Spleen (tissue), 11 donors: Measurements from ENCODE around the gene KANK4. TPM values are rescaled to one million over a fixed set of nuclear protein-coding genes. Genes with fewer than 3 reads are reported as not detected.

Experiments
- DNase-seq: peaks from one replicate; pipeline ENCODE4 v3.0.0-alpha.2; 2020
- H3K27ac ChIP-seq, 8 donors: fragments of 200-600 bp; sonication (generic) in 7 of 8; 1 replicate in 4 of 8; 2 replicates in 4 of 8; pipeline versions ENCODE4 v1.5.0 to v1.8.0; 2016 to 2021; ENCODE audit warnings: inconsistent platforms in 4 of 8, mild to moderate bottlenecking in 4 of 8, moderate library complexity in 1 of 8
- H3K27me3 ChIP-seq, 7 donors: fragments of 200-600 bp; sonication (generic) in 6 of 7; replicated peaks in 1 of 7; 1 replicate in 4 of 7; 2 replicates in 3 of 7; pipeline versions ENCODE4 v1.5.0 to v1.8.0; 2016 to 2021; ENCODE audit warnings: inconsistent platforms in 3 of 7, mild to moderate bottlenecking in 1 of 7
- H3K36me3 ChIP-seq, 6 donors: fragments of 200-600 bp; sonication (generic) in 5 of 6; 1 replicate in 4 of 6; 2 replicates in 2 of 6; pipeline versions ENCODE4 v1.5.0 to v1.8.0; 2016 to 2021; ENCODE audit warnings: inconsistent platforms in 2 of 6
- H3K4me1 ChIP-seq, 6 donors: fragments of 200-600 bp; sonication (generic) in 5 of 6; 1 replicate in 3 of 6; 2 replicates in 3 of 6; pipeline versions ENCODE4 v1.5.0 to v1.8.0; 2016 to 2021; ENCODE audit warnings: inconsistent platforms in 3 of 6
- H3K4me3 ChIP-seq, 8 donors: fragments of 200-600 bp; sonication (generic) in 7 of 8; 1 replicate in 4 of 8; 2 replicates in 4 of 8; pipeline versions ENCODE4 v1.5.0 to v1.8.0; 2016 to 2021; ENCODE audit warnings: inconsistent platforms in 4 of 8, mild to moderate bottlenecking in 4 of 8, moderate library complexity in 2 of 8
- H3K9me3 ChIP-seq, 8 donors: fragments of 200-600 bp; sonication (generic) in 7 of 8; 1 replicate in 4 of 8; 2 replicates in 4 of 8; pipeline versions ENCODE4 v1.5.0 to v1.8.0; 2016 to 2021; ENCODE audit warnings: inconsistent platforms in 4 of 8
- POLR2A ChIP-seq, 3 donors: fragments of 450-650 bp; IDR thresholded peaks; one replicate each; pipeline ENCODE4 v1.5.1; 2017; ENCODE audit warnings: antibody characterized with exemption in 3 of 3, mild to moderate bottlenecking in 1 of 3
- POLR2AphosphoS5 ChIP-seq, 3 donors: sonication (generic); formaldehyde crosslinking; IDR thresholded peaks; one replicate each; pipeline ENCODE4 v1.5.1; 2017; ENCODE audit warnings: antibody characterized with exemption in 3 of 3
- WGBS, 5 donors: extraction: QIAGEN DNeasy Blood & Tissue Kit in 3 of 5; methylation state at CpG; one replicate each; pipeline versions ENCODE4 v1.1.5 to v1.1.7; 2013 to 2018; 5-methylcytosine and 5-hydroxymethylcytosine counted together
- intact Hi-C: fragments of 100-400 bp; cut with DNase I; formaldehyde crosslinking; loops from one replicate; pipeline ENCODE4 v1.15.0; 2023; ENCODE audit warnings: low total_unique reads
- polyA plus RNA-seq, 3 donors: library from polyadenylated mRNA; stranded (reverse); fragments of 200-250 nt; gene quantifications; one replicate each; pipeline ENCODE4 v1.2.1, GENCODE V29; 2013
- total RNA-seq, 7 donors: library from RNA; depleted of rRNA in 3 of 7; stranded (reverse); fragments of >200 nt in 3 of 7; fragmentation: NEBNext Ultra II Directional in 4 of 7; extraction: Animal tissue kit (Norgen Biotek cat#: 25700) in 4 of 7; gene quantifications; one replicate each; pipeline versions ENCODE4 v1.1.0 to v1.2.1, GENCODE V29; 2016 to 2021
- TF ChIP-seq, protein P1 (sequence below), 11 experiments: fragments of 200-600 bp in 7 of 11; fragments of 450-650 bp in 4 of 11; sonication (generic) in 4 of 11; IDR thresholded peaks in 8 of 11; conservative IDR thresholded peaks in 3 of 11; 1 replicate in 7 of 11; 2 replicates in 4 of 11; pipeline versions ENCODE4 v1.4.0 to v1.8.0; 2016 to 2021; ENCODE audit warnings: antibody characterized with exemption in 11 of 11, inconsistent platforms in 4 of 11, mild to moderate bottlenecking in 1 of 11
- donor health status: healthy with polysubstance abuse.
- donor health status: DM: no; HTN: no; CAD: no; lungs with moderate emphysema.
- donor health status: DM: no; HTN: no; CAD: no.
- donor health status: Bipolar disorder and iron deficiency.
- donor health status: healthy.
- donor health status: DM: no; HTN: no; CAD: no.
- donor health status: DM: yes; HTN: yes; CAD: no.

The KANK4 gene
- total and polyA plus RNA-seq, 10 donors = 0.11 to 1.3 (median 0.47) TPM

DNA sequence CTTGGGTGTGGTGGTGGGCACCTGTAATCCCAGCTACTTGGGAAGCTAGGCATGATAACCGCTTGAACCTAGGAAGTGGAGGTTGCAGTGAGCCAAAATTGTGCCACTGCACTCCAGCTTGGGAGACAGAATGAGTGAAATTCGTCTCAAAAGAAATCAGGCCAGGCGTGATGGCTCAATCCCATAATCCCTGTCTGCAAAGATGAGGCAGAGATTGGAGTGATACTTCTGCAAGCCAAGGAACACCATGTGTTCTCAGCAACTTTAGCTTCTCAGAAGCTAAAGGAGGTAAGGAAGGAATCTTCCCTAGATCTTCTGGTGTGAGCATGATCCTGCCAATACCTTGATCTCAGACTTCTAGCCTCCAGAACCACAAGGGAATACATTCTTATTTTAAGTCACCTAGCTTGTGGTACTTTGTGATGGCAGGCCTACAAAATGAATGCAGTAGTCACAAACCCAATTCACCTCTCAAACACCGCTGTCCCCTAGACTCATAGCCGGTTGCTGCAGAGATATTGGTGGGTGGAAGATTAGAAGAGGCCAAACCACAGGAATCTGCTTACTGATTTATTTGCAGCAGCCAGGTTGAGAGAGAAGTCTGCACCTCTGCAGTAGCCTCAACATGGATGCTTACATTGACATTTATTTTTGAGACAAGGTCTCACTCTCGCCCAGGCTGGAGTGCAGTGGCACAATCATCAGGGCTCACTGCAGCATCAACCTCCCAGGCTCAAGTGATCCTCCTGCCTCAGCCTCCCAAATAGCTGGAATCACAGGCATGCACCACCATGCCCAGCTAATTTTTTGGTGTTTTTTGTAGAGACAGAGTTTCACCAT, 105.9 kb downstream of the KANK4 start:
- 65 to 88% (median 85%) methylated on average over 6 of the region's 6 CpGs for WGBS, 5 donors
- intact Hi-C loops = no loop called here
- Histone ChIP-seq H3K9me3 (peaks cover 0 to 27% (median 18%) of the 10 kb centered on the region in 8 donors), H3K36me3 (peaks cover 0 to 4% (median 0%) of the 10 kb centered on the region in 6 donors), H3K4me3 (no peak overlapping the region), H3K27ac (no peak overlapping the region), H3K27me3 (no peaks in the 10 kb centered on the region), H3K4me1 (no peaks in the 10 kb centered on the region)
- no peak for DNase-seq
- TF ChIP-seq POLR2A (IDR thresholded peaks at IDR 0.05) = no peak
- TF ChIP-seq, protein P1, sequence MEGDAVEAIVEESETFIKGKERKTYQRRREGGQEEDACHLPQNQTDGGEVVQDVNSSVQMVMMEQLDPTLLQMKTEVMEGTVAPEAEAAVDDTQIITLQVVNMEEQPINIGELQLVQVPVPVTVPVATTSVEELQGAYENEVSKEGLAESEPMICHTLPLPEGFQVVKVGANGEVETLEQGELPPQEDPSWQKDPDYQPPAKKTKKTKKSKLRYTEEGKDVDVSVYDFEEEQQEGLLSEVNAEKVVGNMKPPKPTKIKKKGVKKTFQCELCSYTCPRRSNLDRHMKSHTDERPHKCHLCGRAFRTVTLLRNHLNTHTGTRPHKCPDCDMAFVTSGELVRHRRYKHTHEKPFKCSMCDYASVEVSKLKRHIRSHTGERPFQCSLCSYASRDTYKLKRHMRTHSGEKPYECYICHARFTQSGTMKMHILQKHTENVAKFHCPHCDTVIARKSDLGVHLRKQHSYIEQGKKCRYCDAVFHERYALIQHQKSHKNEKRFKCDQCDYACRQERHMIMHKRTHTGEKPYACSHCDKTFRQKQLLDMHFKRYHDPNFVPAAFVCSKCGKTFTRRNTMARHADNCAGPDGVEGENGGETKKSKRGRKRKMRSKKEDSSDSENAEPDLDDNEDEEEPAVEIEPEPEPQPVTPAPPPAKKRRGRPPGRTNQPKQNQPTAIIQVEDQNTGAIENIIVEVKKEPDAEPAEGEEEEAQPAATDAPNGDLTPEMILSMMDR (IDR thresholded peaks at IDR 0.05 in 8 of 11, conservative IDR thresholded peaks at IDR 0.05 in 3 of 11) = no peak
- TF ChIP-seq POLR2AphosphoS5 (IDR thresholded peaks at IDR 0.05) = no peak

GRCh38 chr1:62212411-62212810, 106.8 kb downstream of the KANK4 start:
- Histone ChIP-seq H3K4me3 (no peak overlapping the region), H3K9me3 (peaks cover 0 to 27% (median 18%) of the 10 kb centered on the region in 8 donors), H3K4me1 (no peaks in the 10 kb centered on the region), H3K27me3 (no peaks in the 10 kb centered on the region), H3K36me3 (peaks cover 0 to 4% (median 0%) of the 10 kb centered on the region in 6 donors), H3K27ac (no peak overlapping the region)
- intact Hi-C loops = no loop called here
- no peak for DNase-seq
- 84 to 95% (median 88%) methylated on average over 6 of the region's 6 CpGs for WGBS, 5 donors
- no peak for TF ChIP-seq POLR2AphosphoS5 (IDR thresholded peaks at IDR 0.05)
- no peak for TF ChIP-seq POLR2A (IDR thresholded peaks at IDR 0.05)
- TF ChIP-seq, protein P1 (IDR thresholded peaks at IDR 0.05 in 8 of 11, conservative IDR thresholded peaks at IDR 0.05 in 3 of 11) = no peak

DNA sequence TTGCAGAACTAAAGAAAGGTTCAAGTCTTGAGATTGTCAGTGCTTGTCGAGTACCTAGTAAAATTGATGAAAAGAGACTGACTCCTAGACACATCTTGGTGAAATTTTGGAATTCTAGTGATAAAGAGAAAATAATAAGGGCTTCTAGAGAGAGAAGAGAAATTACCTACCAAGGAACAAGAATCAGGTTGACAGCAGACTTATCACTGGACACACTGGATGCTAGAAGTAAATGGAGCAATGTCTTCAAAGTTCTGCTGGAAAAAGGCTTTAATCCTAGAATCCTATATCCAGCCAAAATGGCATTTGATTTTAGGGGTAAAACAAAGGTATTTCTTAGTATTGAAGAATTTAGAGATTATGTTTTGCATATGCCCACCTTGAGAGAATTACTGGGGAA, 108.3 kb downstream of the KANK4 start:
- Histone ChIP-seq H3K27ac (no peak overlapping the region), H3K36me3 (peaks cover 0 to 4% (median 0%) of the 10 kb centered on the region in 6 donors), H3K27me3 (no peaks in the 10 kb centered on the region), H3K9me3 (peaks cover 0 to 33% (median 18%) of the 10 kb centered on the region in 8 donors), H3K4me3 (no peak overlapping the region), H3K4me1 (no peaks in the 10 kb centered on the region)
- 81 to 95% (median 88%) methylated on average over 1 of the region's 1 CpG for WGBS, 5 donors
- DNase-seq = no peak
- TF ChIP-seq POLR2AphosphoS5 (IDR thresholded peaks at IDR 0.05) (no peak), POLR2A (IDR thresholded peaks at IDR 0.05) (no peak)
- TF ChIP-seq, protein P1 (IDR thresholded peaks at IDR 0.05 in 8 of 11, conservative IDR thresholded peaks at IDR 0.05 in 3 of 11) = no peak
- intact Hi-C loops = no loop called here

GRCh38 chr1:62209931-62210595, 109.2 kb downstream of the KANK4 start:
- Histone ChIP-seq H3K27me3 (no peaks in the 10 kb centered on the region), H3K4me3 (no peak overlapping the region), H3K36me3 (peaks cover 0 to 4% (median 0%) of the 10 kb centered on the region in 6 donors), H3K4me1 (no peaks in the 10 kb centered on the region), H3K9me3 (peaks cover 0 to 33% (median 18%) of the 10 kb centered on the region in 8 donors), H3K27ac (no peak overlapping the region)
- no peak for TF ChIP-seq POLR2A (IDR thresholded peaks at IDR 0.05)
- TF ChIP-seq, protein P1 (IDR thresholded peaks at IDR 0.05 in 8 of 11, conservative IDR thresholded peaks at IDR 0.05 in 3 of 11) = no peak
- TF ChIP-seq POLR2AphosphoS5 (IDR thresholded peaks at IDR 0.05) = no peak
- no peak for DNase-seq
- WGBS, 5 donors = 39 to 60% (median 52%) methylated on average over 1 of the region's 1 CpG
- intact Hi-C loops = no loop called here
